H1 (cell line): ENCODE results near the gene RALA. TPM values are rescaled to one million over a fixed set of nuclear protein-coding genes. Genes with fewer than 3 reads are reported as not detected.

Source experiments
- CTCF ChIA-PET: fragments of 300-600 bp; sonication (Branson Sonifier 250); formaldehyde crosslinking; loops from one replicate; lab custom pipeline; 2021; ENCODE audit not compliant: partially characterized antibody; lab: Charles Lee
- POLR2A ChIA-PET: fragments of 300-600 bp; sonication (Branson Sonifier 250); formaldehyde crosslinking; loops from one replicate; lab custom pipeline; 2021; ENCODE audit warnings: inconsistent platforms; ENCODE audit not compliant: partially characterized antibody; lab: Charles Lee
- DNase-seq, 2 experiments: peaks; one replicate each; pipeline versions ENCODE4 v3.0.0 to v3.0.0-alpha.2; 2010 to 2022; ENCODE audit warnings: low spot score in 2 of 2, low read depth in 1 of 2, mixed read lengths in 1 of 2
- FAIRE-seq: peaks from 2 replicates; lab custom pipeline; 2011; peaks lifted over from hg19 to GRCh38; lab: Jason Lieb, UNC
- H2AFZ ChIP-seq: 2 replicates; pipeline ENCODE4 v1.8.1; 2012; ENCODE audit warnings: low read length, inconsistent platforms
- H2AK5ac ChIP-seq: 2 replicates; pipeline ENCODE4 v1.6.1; 2013; ENCODE audit warnings: low read depth, low read length
- H2BK120ac ChIP-seq: replicated peaks from 2 replicates; pipeline ENCODE3; 2013; ENCODE audit warnings: low read depth, low read length, inconsistent platforms
- H2BK12ac ChIP-seq: 2 replicates; pipeline ENCODE4 v1.6.1; 2013; ENCODE audit warnings: low read depth, low read length
- H2BK15ac ChIP-seq: 2 replicates; pipeline ENCODE4 v1.6.1; 2013; ENCODE audit warnings: low read length
- H2BK20ac ChIP-seq: 2 replicates; pipeline ENCODE4 v1.6.1; 2013; ENCODE audit warnings: low read length
- H2BK5ac ChIP-seq: 2 replicates; pipeline ENCODE4 v1.6.1; 2013; ENCODE audit warnings: low read depth, low read length
- H3K14ac ChIP-seq: 2 replicates; pipeline ENCODE4 v1.6.1; 2013; ENCODE audit warnings: inconsistent platforms; ENCODE audit not compliant: insufficient read length
- H3K18ac ChIP-seq: 2 replicates; pipeline ENCODE4 v1.6.1; 2013; ENCODE audit warnings: low read length; ENCODE audit errors: extremely low read depth
- H3K23ac ChIP-seq: 2 replicates; pipeline ENCODE4 v1.6.1; 2013; ENCODE audit warnings: inconsistent platforms; ENCODE audit not compliant: insufficient read length
- H3K23me2 ChIP-seq: 2 replicates; pipeline ENCODE4 v1.6.1; 2013; ENCODE audit warnings: low read depth, low read length
- H3K27ac ChIP-seq: 2 replicates; pipeline ENCODE4 v1.6.1; 2011; ENCODE audit warnings: low read depth, low read length, inconsistent platforms
- H3K27me3 ChIP-seq, 4 experiments: replicated peaks in 1 of 4; 1 replicate in 1 of 4; 2 replicates in 3 of 4; pipeline versions ENCODE4 v1.6.1 to v1.8.1; 2011 to 2013; ENCODE audit warnings: low read length in 3 of 4, mild to moderate bottlenecking in 3 of 4, inconsistent platforms in 2 of 4, mixed read lengths in 2 of 4, moderate library complexity in 1 of 4; ENCODE audit not compliant: control insufficient read depth in 3 of 4, insufficient read depth in 3 of 4; ENCODE audit errors: extremely low read depth in 1 of 4
- H3K36me3 ChIP-seq, 4 experiments: 2 replicates each; pipeline versions ENCODE4 v1.6.1 to v1.8.1; 2011 to 2013; ENCODE audit warnings: mild to moderate bottlenecking in 4 of 4, low read length in 3 of 4, moderate library complexity in 2 of 4, control low read depth in 1 of 4, inconsistent platforms in 1 of 4; ENCODE audit not compliant: insufficient read depth in 4 of 4, control insufficient read depth in 2 of 4
- H3K4ac ChIP-seq: replicated peaks from 2 replicates; pipeline ENCODE3; 2013; ENCODE audit warnings: low read length, low read depth, mixed read lengths, inconsistent platforms; ENCODE audit not compliant: insufficient read length
- H3K4me1 ChIP-seq, 4 experiments: replicated peaks in 1 of 4; 1 replicate in 1 of 4; 2 replicates in 3 of 4; pipeline versions ENCODE4 v1.6.1 to v1.8.1; 2011 to 2013; ENCODE audit warnings: low read length in 3 of 4, inconsistent platforms in 2 of 4, mixed read lengths in 1 of 4; ENCODE audit not compliant: insufficient read depth in 4 of 4, control insufficient read depth in 3 of 4
- H3K4me2 ChIP-seq, 2 experiments: 2 replicates each; pipeline versions ENCODE4 v1.6.1 to v1.8.1; 2011 to 2013; ENCODE audit warnings: low read depth in 2 of 2, low read length in 2 of 2, control low read depth in 1 of 2, inconsistent platforms in 1 of 2, mild to moderate bottlenecking in 1 of 2; ENCODE audit not compliant: insufficient read depth in 1 of 2
- H3K4me3 ChIP-seq, 4 experiments: fragments of 200-600, 300-600 bp in 1 of 4; sonication (generic), shearing (Covaris generic), sonication (Bioruptor Twin) in 1 of 4; 2 replicates each; pipeline versions ENCODE4 v1.5.1 to v1.8.1; 2011 to 2016; ENCODE audit warnings: low read length in 4 of 4, low read depth in 3 of 4, control low read depth in 2 of 4, inconsistent platforms in 2 of 4, mild to moderate bottlenecking in 2 of 4, mixed read lengths in 1 of 4, moderate library complexity in 1 of 4; ENCODE audit not compliant: insufficient read depth in 2 of 4; ENCODE audit errors: extremely low read depth in 1 of 4
- H3K56ac ChIP-seq: replicated peaks from 2 replicates; pipeline ENCODE3; 2013; ENCODE audit warnings: low read depth, mild to moderate bottlenecking, mixed read lengths, low read length, inconsistent platforms; ENCODE audit not compliant: insufficient read length
- H3K79me1 ChIP-seq: 2 replicates; pipeline ENCODE4 v1.6.1; 2013; ENCODE audit warnings: low read depth, low read length, control low read depth
- H3K79me2 ChIP-seq, 2 experiments: 2 replicates each; pipeline versions ENCODE4 v1.6.1 to v1.8.1; 2012 to 2013; ENCODE audit warnings: low read length in 2 of 2, mild to moderate bottlenecking in 2 of 2, inconsistent platforms in 1 of 2; ENCODE audit not compliant: insufficient read depth in 2 of 2, control insufficient read depth in 1 of 2
- H3K9ac ChIP-seq, 4 experiments: replicated peaks in 1 of 4; 1 replicate in 1 of 4; 2 replicates in 3 of 4; pipeline versions ENCODE4 v1.6.1 to v1.8.1; 2011 to 2013; ENCODE audit warnings: low read depth in 3 of 4, low read length in 3 of 4, control low read depth in 2 of 4, mild to moderate bottlenecking in 2 of 4, moderate library complexity in 2 of 4, inconsistent platforms in 1 of 4; ENCODE audit errors: extremely low read depth in 1 of 4
- H3K9me3 ChIP-seq, 2 experiments: 2 replicates each; pipeline versions ENCODE4 v1.6.1 to v1.8.1; 2012 to 2013; ENCODE audit warnings: mild to moderate bottlenecking in 2 of 2, moderate library complexity in 2 of 2, control low read depth in 1 of 2, inconsistent platforms in 1 of 2, low read depth in 1 of 2, low read length in 1 of 2, mixed read lengths in 1 of 2; ENCODE audit not compliant: insufficient read depth in 2 of 2
- H4K20me1 ChIP-seq, 2 experiments: replicated peaks in 1 of 2; 2 replicates each; pipeline versions ENCODE3 to v1.8.1; 2011 to 2013; ENCODE audit warnings: inconsistent platforms in 2 of 2, low read length in 2 of 2, mild to moderate bottlenecking in 1 of 2; ENCODE audit not compliant: insufficient read depth in 2 of 2, control insufficient read depth in 1 of 2
- H4K5ac ChIP-seq: 2 replicates; pipeline ENCODE4 v1.6.1; 2013; ENCODE audit warnings: low read length, low read depth, mixed read lengths, inconsistent platforms; ENCODE audit not compliant: insufficient read length
- H4K8ac ChIP-seq: 2 replicates; pipeline ENCODE4 v1.8.0; 2013; ENCODE audit warnings: mild to moderate bottlenecking, moderate library complexity, low read length, inconsistent platforms; ENCODE audit not compliant: insufficient read depth; ENCODE audit errors: extremely low read depth
- H4K91ac ChIP-seq: replicated peaks from 2 replicates; pipeline ENCODE3; 2013; ENCODE audit warnings: low read length, mixed read lengths, inconsistent platforms; ENCODE audit not compliant: insufficient read length
- JUN ChIP-seq: IDR thresholded peaks from 2 replicates; pipeline ENCODE4 v1.6.1; 2011; ENCODE audit warnings: low read depth, mild to moderate bottlenecking, improper control_type of control experiment, low read length
- POLR2AphosphoS5 ChIP-seq: IDR thresholded peaks from 2 replicates; pipeline ENCODE4 v1.6.1; 2011; ENCODE audit warnings: low read depth, low read length
- WGBS, 2 experiments: shearing (Covaris generic) in 1 of 2; methylation state at CpG; one replicate each; pipeline versions ENCODE4 v1.1.6 to v1.1.7; 2013 to 2015; ENCODE audit warnings: low lambda C conversion rate in 2 of 2, mixed read lengths in 2 of 2, inconsistent platforms in 1 of 2, low coverage in 1 of 2, missing lambda C conversion rate in 1 of 2; ENCODE audit not compliant: insufficient replicate concordance in 2 of 2, insufficient coverage in 1 of 2, insufficient read length in 1 of 2; ENCODE audit errors: extremely low coverage in 1 of 2, missing lambda C conversion rate in 1 of 2; 5-methylcytosine and 5-hydroxymethylcytosine counted together
- polyA plus RNA-seq, 7 experiments: library from polyadenylated mRNA; depleted of rRNA in 3 of 7; stranded (reverse) in 5 of 7; unstranded in 2 of 7; fragments of >200 nt in 5 of 7; fragments of 200-250 nt in 2 of 7; gene quantifications; 1 replicate in 5 of 7; 2 replicates in 1 of 7; 4 replicates in 1 of 7; pipeline versions ENCODE4 v1.2.1 to v1.2.3, GENCODE V29; 2011 to 2013; ENCODE audit warnings: missing spikeins in 2 of 7, mixed read lengths in 2 of 7
- total RNA-seq: library from RNA; stranded (reverse); fragmentation: NEBNext Ultra II Directional; extraction: Animal tissue kit (Norgen Biotek cat#: 25700); gene quantifications from 2 replicates; pipeline ENCODE4 v1.2.1, GENCODE V29; 2021

RALA gene
- total and polyA plus RNA-seq, 2 of the 8 experiments (the other 6 are each of a cell fraction or from before 2014, with no cell fraction given), result 24.1 to 72.8 TPM

- Histone ChIP-seq H2BK15ac (no peak overlapping the region), H3K9me3 (no peaks in the 10 kb centered on the region), H3K14ac (no peak overlapping the region), H4K5ac (no peak overlapping the region), H2BK120ac (no peak overlapping the region), H3K27me3 (no peaks in the 10 kb centered on the region), H3K4me1 (no peaks in the 10 kb centered on the region), H3K4me2 (no peak overlapping the region), H4K20me1 (peaks cover 0 to 1% of the 10 kb centered on the region in 2 experiments), H4K8ac (no peak overlapping the region), H3K27ac (no peak overlapping the region), H3K9ac (no peak overlapping the region), H3K4ac (no peak overlapping the region), H2BK12ac (no peak overlapping the region), H3K23ac (no peak overlapping the region), H2BK5ac (no peak overlapping the region), H3K79me1 (no peaks in the 10 kb centered on the region), H2BK20ac (no peak overlapping the region), H4K91ac (no peak overlapping the region), H3K56ac (no peak overlapping the region), H3K4me3 (no peak overlapping the region), H2AK5ac (no peak overlapping the region), H3K79me2 (0 out of 4 replicates have a peak, but pooled peaks cover 0 to 3% of the 10 kb centered on the region in 2 experiments), H2AFZ (no peak overlapping the region), H3K18ac (no peak overlapping the region), H3K23me2 (no peaks in the 10 kb centered on the region), H3K36me3 (peaks cover 0 to 23% (median 10%) of the 10 kb centered on the region in 4 experiments; a peak in 5 of 8 replicates)
- no peak for DNase-seq
- POLR2A ChIA-PET, result interaction anchor here (0.6 kb wide), 1 partner anchor 26 kb away, joined by 4 read pairs; no protein-coding TSS in a partner anchor
- TF ChIP-seq JUN, result no peak
- no peak for TF ChIP-seq POLR2AphosphoS5
- WGBS, 2 experiments, result 95% methylated on average over 2 of the region's 2 CpGs; no CpG with 5 or more reads in 1 of the 2 experiments
- no peak for FAIRE-seq
- CTCF ChIA-PET, result interaction anchor here (0.9 to 3.0 kb wide), 3 partner anchors 11 to 75 kb away, joined by 4 to 14 read pairs (median 5); no protein-coding TSS in a partner anchor
Measured at GRCh38 chr7:39691821-39692220, 68.4 kb downstream of the RALA start.
